ENCODE results near the gene TAS1R1. TPM values are rescaled to one million over a fixed set of nuclear protein-coding genes. Genes with fewer than 3 reads are reported as not detected.

Gene TAS1R1
- total RNA-seq, 1 donor from 2014 or later: not detected

DNA sequence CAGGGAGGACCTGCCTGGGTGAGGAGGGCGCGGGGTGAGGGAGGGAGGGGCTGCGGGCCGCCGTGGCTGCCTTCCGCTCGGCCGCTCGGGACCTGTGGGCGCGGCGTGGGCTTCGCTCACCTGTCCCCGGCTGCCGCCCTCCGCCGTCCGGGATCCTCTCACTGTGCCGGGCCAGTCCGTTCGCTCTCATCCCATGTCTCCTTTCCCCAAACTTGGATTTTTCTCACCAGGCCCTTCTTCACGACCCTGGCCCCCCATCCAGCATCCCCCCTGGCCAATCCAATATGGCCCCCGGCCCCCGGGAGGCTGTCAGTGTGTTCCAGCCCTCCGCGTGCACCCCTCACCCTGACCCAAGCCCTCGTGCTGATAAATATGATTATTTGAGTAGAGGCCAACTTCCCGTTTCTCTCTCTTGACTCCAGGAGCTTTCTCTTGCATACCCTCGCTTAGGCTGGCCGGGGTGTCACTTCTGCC, 25.0 kb downstream of the TAS1R1 start:
- no peak for DNase-seq

DNA sequence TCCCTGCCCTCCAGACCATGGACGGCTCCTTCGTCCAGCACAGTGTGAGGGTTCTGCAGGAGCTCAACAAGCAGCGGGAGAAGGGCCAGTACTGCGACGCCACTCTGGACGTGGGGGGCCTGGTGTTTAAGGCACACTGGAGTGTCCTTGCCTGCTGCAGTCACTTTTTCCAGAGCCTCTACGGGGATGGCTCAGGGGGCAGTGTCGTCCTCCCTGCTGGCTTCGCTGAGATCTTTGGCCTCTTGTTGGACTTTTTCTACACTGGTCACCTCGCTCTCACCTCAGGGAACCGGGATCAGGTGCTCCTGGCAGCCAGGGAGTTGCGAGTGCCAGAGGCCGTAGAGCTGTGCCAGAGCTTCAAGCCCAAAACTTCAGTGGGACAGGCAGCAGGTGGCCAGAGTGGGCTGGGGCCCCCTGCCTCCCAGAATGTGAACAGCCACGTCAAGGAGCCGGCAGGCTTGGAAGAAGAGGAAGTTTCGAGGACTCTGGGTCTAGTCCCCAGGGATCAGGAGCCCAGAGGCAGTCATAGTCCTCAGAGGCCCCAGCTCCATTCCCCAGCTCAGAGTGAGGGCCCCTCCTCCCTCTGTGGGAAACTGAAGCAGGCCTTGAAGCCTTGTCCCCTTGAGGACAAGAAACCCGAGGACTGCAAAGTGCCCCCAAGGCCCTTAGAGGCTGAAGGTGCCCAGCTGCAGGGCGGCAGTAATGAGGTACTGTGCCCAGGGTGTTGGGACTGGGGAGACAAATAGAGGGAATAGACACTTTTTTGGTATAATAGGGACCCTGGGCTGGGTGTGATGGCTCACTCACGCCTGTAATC, 25.7 kb downstream of the TAS1R1 start:
- peak overlapping the region; percentile 96 for H3K4me3 ChIP-seq
- no peaks in the 10 kb centered on the region for H3K9me3 ChIP-seq (replicated peaks)
- TF ChIP-seq, protein P1, sequence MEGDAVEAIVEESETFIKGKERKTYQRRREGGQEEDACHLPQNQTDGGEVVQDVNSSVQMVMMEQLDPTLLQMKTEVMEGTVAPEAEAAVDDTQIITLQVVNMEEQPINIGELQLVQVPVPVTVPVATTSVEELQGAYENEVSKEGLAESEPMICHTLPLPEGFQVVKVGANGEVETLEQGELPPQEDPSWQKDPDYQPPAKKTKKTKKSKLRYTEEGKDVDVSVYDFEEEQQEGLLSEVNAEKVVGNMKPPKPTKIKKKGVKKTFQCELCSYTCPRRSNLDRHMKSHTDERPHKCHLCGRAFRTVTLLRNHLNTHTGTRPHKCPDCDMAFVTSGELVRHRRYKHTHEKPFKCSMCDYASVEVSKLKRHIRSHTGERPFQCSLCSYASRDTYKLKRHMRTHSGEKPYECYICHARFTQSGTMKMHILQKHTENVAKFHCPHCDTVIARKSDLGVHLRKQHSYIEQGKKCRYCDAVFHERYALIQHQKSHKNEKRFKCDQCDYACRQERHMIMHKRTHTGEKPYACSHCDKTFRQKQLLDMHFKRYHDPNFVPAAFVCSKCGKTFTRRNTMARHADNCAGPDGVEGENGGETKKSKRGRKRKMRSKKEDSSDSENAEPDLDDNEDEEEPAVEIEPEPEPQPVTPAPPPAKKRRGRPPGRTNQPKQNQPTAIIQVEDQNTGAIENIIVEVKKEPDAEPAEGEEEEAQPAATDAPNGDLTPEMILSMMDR (IDR thresholded peaks at IDR 0.05; ENCODE audit: borderline replicate concordance): no peak
- H3K4me1 ChIP-seq: peaks cover 72% of the 10 kb centered on the region
- H3K36me3 ChIP-seq: no peaks in the 10 kb centered on the region
- peak overlapping the region; percentile 93 for H3K27ac ChIP-seq (replicated peaks)
- no peaks in the 10 kb centered on the region for H3K27me3 ChIP-seq (ENCODE audit: low read depth)
- intact Hi-C loops (cut with micrococcal nuclease): no loop called here
- no peak for DNase-seq

More for the DNA sequence above, 25.0 kb downstream of the TAS1R1 start:
- Histone ChIP-seq H3K4me1 (peaks cover 66% of the 10 kb centered on the region), H3K27me3 (ENCODE audit: low read depth) (no peaks in the 10 kb centered on the region), H3K4me3 (peak overlapping the region; percentile 96), H3K9me3 (replicated peaks) (no peaks in the 10 kb centered on the region), H3K36me3 (no peaks in the 10 kb centered on the region), H3K27ac (replicated peaks) (peak overlapping the region; percentile 93)
- TF ChIP-seq, protein P1 (IDR thresholded peaks at IDR 0.05; ENCODE audit: borderline replicate concordance): no peak
- intact Hi-C loops (cut with micrococcal nuclease): no loop called here

DNA sequence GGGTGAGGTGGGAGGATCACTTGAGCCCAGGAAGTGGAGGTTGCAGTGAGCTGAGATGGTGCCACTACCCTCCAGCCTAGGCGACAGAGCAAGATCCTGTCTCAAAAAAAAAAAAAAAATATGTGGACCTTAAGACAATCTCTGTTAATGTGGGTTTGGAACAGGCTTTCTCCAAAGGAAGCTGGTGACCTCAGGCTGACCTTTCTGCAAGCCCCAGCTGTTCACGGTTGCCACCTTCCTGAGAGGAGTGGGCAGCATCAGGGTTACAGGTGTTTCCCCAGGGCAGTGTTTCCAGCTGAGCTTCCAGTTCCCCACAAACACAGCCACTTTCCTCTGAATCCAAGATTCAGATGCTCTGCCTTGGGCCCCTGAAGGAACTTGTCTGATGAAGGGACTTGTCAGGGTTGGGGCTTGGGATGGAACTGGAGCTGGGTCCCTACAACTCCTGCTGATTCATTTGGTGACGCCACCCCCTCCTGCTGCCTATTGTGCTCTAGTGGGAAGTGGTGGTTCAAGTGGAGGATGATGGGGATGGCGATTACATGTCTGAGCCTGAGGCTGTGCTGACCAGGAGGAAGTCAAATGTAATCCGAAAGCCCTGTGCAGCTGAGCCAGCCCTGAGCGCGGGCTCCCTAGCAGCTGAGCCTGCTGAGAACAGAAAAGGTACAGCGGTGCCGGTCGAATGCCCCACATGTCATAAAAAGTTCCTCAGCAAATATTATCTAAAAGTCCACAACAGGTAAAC, 26.6 kb downstream of the TAS1R1 start:
- Histone ChIP-seq H3K4me3 (peak overlapping the region; percentile 96), H3K36me3 (no peaks in the 10 kb centered on the region), H3K27ac (replicated peaks) (peak overlapping the region; percentile 93), H3K9me3 (replicated peaks) (no peaks in the 10 kb centered on the region), H3K4me1 (peaks cover 81% of the 10 kb centered on the region), H3K27me3 (ENCODE audit: low read depth) (no peaks in the 10 kb centered on the region)
- intact Hi-C loops (cut with micrococcal nuclease): no loop called here
- DNase-seq: no peak
- TF ChIP-seq, protein P1 (IDR thresholded peaks at IDR 0.05; ENCODE audit: borderline replicate concordance): no peak

DNA sequence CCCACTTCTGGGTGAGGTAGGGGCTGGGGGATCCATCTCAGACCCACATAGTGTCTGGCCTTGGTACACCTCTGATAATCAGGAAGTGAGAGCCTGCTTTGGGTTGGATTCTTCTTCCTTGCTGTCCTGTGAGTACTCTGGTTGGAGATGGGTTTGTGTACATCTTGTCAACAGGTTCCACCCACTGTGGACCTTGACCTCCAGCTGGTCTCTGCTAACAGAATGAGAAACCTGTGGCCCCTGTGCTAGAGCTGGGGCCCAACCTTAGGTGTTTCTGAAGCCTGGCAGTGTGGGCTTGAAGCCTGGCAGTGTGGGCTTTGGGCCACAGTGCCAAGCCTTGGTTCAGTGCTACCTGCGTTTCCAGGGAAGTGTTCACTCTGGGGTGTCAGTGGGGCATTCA, 27.3 kb downstream of the TAS1R1 start:
- TF ChIP-seq, protein P1 (IDR thresholded peaks at IDR 0.05; ENCODE audit: borderline replicate concordance): no peak
- peaks cover under 1% of the 10 kb centered on the region for H3K36me3 ChIP-seq
- intact Hi-C loops (cut with micrococcal nuclease): no loop called here
- no peak overlapping the region for H3K27ac ChIP-seq (replicated peaks)
- H3K4me3 ChIP-seq: no peak overlapping the region
- no peak for DNase-seq
- H3K9me3 ChIP-seq (replicated peaks): no peaks in the 10 kb centered on the region
- H3K27me3 ChIP-seq (ENCODE audit: low read depth): no peaks in the 10 kb centered on the region
- H3K4me1 ChIP-seq: peaks cover 88% of the 10 kb centered on the region

DNA sequence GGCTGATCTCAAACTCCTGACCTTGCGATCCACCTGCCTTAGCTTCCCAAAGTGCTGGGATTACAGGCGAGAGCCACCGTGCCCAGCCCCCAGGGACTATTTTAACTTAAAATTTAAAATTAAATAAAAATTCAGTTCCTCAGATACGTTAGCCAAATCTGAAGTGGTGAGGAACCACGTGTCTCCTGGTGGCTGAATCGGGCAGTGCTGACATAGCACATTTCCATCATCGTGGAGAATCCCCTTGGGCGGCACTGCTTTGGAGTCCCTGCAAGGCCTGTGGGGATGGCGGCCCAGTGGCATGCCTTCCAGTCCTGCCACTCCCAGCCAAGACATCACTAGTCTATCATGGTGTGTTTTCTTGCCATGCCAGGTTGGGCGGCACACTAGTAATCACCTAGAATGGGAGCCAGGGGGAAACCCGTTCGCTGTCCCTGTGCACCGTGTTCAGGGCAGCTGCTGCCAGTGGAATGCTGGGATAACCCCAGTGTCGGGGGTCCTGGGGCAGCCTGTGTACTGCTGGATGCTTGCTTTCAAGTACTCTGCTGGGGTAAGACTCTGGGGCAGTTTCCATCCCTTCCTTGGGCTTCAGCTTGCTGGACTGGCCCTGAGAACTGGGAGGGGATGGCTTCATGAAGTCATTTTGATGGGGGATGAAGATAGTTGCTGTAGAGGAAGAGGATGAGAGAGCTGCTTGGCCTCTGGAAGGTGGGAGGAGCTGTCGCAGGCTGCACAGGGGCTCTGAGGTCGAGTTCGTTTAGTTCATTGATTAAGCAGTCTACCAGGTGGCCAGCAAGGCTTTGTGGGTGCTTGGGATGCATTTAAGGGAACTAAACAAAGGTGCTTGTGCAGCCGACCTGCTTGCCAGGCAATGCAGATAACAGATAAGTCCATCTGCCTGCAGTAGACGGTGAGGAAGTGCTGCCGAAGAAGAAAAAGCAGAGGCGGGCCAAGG, 29.3 kb downstream of the TAS1R1 start:
- no peak overlapping the region for H3K4me3 ChIP-seq
- no peak overlapping the region for H3K27ac ChIP-seq (replicated peaks)
- H3K9me3 ChIP-seq (replicated peaks): no peaks in the 10 kb centered on the region
- TF ChIP-seq, protein P1 (IDR thresholded peaks at IDR 0.05; ENCODE audit: borderline replicate concordance): no peak
- no peaks in the 10 kb centered on the region for H3K27me3 ChIP-seq (ENCODE audit: low read depth)
- peaks cover 90% of the 10 kb centered on the region for H3K4me1 ChIP-seq
- H3K36me3 ChIP-seq: peaks cover 21% of the 10 kb centered on the region
- intact Hi-C loops (cut with micrococcal nuclease): no loop called here
- no peak for DNase-seq
